Measurements from ENCODE around the gene CEMIP.

CEMIP gene

DNA sequence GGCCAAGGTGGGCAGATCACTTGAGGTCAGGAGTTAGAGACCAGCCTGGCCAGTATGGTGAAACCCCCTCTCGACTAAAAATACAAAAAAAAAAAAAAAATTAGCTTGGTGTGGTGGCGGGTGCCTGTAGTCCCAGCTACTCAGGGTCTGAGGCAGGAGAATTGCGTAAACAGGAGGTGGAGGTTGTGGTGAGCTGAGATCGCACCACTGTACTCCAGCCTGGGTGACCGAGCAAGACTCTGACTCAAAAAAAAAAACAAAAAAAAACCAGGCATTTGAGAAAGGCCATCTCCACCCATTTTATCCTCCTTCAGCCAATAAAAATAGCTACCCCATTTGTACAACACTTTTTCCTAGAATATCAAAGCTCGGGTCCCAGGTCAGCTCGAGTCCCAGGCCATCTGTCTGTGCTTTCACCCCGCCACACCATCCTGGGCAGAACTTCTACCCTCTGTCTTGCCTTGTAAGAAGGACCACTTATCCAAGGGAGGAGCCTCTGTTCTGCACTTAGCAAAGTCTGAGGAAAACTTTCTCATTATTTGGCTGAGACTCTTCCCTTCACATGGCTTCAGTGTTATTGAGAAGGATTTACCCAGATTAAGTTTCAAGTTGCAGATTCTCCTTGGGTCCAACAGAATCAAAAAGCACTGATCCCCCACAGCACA, 111.3 kb downstream of the CEMIP start:
- DNase-seq (ENCODE audit: low read depth) = no peak

GRCh38 chr15:80891006-80891405, 111.8 kb downstream of the CEMIP start:
- no peak for DNase-seq (ENCODE audit: low read depth)

DNA sequence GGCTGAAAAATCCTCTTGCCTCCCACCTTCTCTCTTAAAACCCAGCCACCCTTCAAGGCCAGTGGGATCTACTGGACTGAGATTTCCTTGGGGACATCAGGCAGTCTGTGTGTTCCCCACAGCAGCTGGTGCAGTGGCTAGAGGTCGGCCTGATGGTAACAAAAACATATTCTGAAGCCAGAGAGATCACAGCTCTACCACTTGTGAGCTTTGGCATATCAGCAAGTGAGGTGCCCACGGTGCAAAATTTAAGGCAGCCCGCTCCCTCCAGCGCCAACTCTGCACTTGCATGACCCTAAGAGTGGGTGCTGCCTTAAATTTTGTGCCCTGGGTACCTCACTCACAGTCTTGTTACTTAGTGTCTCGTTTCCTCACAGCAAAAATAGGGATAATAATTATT, 113.2 kb downstream of the CEMIP start:
- DNase-seq (ENCODE audit: low read depth) = no peak

DNA sequence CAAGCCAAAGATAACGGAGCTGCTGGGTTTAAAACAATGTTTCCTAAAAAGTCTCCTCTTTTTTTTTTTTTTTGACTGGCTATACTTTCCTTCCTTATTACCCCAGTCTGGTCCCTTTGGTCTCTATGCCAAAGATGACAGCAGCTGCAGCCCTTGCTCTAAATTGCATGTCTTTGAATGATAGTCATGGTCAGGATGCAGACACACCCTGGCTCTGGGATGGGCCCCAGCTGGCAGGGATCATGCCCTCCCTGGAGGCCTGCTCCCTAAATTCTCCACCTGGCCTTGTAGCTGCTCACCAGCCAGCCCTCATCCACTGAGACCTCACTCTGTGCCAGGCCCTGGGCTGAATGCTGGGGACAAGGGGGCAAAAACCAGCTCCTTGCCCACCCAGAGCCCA, 114.6 kb downstream of the CEMIP start:
- no peak for DNase-seq (ENCODE audit: low read depth)

- no peak for DNase-seq (ENCODE audit: low read depth)
These were observed 115.9 kb downstream of the CEMIP start for GRCh38 chr15:80895091-80895490.

- DNase-seq (ENCODE audit: low read depth) = no peak
These were observed 116.8 kb downstream of the CEMIP start for GRCh38 chr15:80895965-80896364.

DNA sequence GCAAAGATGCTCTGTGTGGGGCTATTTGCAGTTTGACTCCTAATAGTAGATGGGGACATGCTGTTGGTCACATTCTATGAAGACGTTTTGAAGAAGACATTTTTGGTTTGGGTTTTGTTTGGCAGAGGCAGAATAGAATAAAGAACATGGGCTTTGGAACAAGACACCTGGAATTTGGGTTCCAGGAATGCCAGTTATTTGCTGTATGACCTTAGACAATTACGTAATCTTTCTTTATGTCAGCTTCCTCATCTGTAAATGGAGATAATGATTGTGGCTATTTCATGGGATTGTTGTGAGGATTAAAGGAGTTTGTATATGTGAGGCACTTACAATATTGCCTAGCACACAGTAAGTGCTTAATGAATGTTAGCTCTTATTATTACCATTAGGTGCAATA, 118.9 kb downstream of the CEMIP start:
- DNase-seq (ENCODE audit: low read depth) = no peak

- DNase-seq (ENCODE audit: low read depth) = no peak
These were observed 123.2 kb downstream of the CEMIP start for GRCh38 chr15:80902298-80902801.

GRCh38 chr15:80904998-80905397, 125.8 kb downstream of the CEMIP start:
- no peak for DNase-seq (ENCODE audit: low read depth)

GRCh38 chr15:80906159-80906766, 127.1 kb downstream of the CEMIP start:
- no peak for DNase-seq (ENCODE audit: low read depth)

- DNase-seq (ENCODE audit: low read depth) = no peak
These were observed 132.7 kb downstream of the CEMIP start for GRCh38 chr15:80911821-80912220.

DNA sequence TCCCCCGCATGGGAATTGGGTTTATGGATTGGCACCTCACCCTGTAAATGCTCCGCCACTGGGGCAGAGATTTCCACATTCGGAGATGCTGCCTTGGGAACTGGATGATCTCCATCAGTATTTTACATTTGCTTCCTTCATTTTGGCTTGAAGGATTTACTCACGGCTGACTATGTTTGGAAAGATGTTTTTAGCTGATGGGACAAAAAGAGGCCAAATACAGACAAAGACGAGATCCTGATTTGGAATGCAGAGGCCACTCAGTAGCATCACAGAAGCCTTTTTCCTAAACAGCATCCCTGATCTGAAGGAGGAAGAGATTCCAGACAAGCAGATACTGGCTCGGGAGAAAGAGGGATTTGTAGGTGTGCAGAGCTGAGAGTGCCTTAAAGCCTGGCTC, 133.5 kb downstream of the CEMIP start:
- no peak for DNase-seq (ENCODE audit: low read depth)

DNA sequence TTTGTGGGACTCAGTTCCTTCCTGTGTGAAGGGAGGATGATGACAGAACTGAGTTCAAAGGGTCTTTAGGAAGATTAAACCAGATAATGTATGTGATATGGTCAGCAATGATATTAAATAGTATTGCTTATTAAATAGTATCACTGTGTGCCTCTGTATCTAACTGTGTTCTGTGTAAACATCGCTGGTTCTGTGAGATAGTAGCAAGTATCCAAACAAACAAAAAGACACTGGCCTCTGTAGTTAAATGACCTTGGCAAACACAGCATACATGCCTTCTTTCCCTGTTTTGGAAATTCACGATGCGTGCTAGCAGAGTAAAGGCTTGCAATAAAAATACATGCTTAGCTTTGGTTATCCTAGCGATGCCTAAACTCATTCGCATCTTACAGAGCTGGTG, 134.4 kb downstream of the CEMIP start:
- no peak for DNase-seq (ENCODE audit: low read depth)

- DNase-seq (ENCODE audit: low read depth) = no peak
These were observed 136.3 kb downstream of the CEMIP start for GRCh38 chr15:80915472-80915871.

GRCh38 chr15:80916056-80916455, 136.9 kb downstream of the CEMIP start:
- no peak for DNase-seq (ENCODE audit: low read depth)

GRCh38 chr15:80918196-80918783, 139.1 kb downstream of the CEMIP start:
- DNase-seq (ENCODE audit: low read depth) = no peak

- no peak for DNase-seq (ENCODE audit: low read depth)
These were observed 141.1 kb downstream of the CEMIP start for GRCh38 chr15:80920271-80920699.

DNA sequence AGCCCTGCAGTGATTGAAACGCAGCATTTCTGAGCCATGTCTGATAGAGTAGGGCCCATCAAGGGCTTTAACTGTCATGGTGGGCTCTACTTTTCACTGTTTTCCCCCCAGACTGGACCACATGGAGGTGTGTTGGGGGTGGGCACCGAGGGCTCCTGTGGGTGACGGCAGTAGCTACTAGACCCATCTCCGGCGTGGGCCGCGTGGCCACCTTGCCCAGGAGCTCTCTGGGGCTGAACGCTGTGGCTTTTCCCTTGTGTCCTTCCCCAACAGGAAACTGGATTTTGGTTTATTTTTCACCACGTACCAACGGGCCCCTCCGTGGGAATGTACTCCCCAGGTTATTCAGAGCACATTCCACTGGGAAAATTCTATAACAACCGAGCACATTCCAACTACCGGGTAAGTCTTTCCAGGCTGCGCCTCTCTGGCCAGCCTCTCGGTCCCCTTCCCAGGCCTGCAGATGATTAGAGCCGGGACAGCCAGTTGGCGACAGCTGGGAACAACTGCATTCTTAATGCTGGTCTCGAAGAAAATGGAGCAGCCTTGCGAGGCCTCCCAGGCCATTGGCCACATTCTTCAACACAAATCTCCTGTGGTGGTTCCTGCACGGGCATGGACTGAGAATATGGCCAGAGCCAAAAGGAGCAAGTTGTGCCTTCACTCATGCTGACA, 142.7 kb downstream of the CEMIP start:
- DNase-seq (ENCODE audit: low read depth) = no peak

DNA sequence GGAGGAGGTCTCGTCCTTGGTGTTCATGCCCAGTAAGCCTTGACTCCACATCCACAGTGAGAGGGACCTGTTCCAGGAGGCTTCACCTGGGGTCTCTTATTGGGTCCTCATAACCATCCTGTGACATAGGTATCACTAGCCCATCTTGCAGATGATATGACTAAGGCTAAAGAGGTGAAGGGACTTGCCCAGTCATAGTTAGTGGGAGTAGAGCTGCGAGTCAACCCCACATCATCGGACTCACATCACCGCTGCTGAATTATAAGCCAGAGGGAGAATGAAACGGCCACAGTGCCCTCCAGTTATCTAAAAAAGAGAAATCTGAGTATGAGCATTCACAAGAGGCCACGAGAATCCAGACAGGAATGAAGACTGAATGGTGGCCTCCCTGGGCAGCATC, 144.5 kb downstream of the CEMIP start:
- DNase-seq (ENCODE audit: low read depth) = no peak

DNA sequence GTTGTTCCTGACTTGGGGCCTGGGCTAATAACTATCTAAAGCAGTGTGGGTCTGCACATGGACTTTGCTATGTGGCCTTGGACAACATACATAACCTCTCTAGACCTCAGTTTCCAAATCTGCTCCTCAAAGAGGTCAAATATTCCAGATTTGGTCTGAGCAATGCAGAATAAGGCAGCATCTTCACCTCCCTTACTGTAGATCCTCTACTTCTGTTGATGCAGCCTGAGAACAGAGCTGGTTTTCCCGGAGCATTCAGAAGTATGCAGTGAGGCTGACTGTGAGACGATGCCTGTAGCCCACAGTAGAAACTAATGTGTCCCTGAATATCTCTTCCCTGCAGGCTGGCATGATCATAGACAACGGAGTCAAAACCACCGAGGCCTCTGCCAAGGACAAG, 145.1 kb downstream of the CEMIP start:
- no peak for DNase-seq (ENCODE audit: low read depth)

GRCh38 chr15:80925597-80926059, 146.5 kb downstream of the CEMIP start:
- no peak for DNase-seq (ENCODE audit: low read depth)

GRCh38 chr15:80926126-80926525, 147.0 kb downstream of the CEMIP start:
- no peak for DNase-seq (ENCODE audit: low read depth)

DNA sequence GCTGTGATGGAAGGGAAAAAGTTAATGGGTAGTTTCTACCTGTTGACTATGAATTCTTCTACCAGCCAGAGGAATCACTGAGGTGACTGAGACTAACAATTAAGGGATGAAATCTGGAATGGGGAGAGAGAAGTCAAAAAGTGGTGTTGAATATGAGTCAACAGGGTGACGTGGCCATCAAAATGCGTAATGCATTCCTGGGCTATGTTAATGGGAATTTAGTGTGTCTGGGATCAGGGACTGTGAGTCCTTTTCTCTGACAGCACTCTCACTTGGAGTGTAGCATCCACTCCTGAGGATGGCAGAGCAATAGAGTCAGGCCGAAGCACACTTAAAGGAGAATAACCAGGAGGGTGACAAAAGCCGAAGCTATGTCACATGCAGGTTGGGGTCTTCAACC, 150.1 kb downstream of the CEMIP start:
- no peak for DNase-seq (ENCODE audit: low read depth)

Measured in stimulated activated CD8-positive, alpha-beta memory T cell treated with anti-CD3 and anti-CD28 coated beads, Interleukin-12 subunit alpha, Interleukin-12 subunit beta, amount 100 ng/mL, for 4 hours (primary cell).